Measurements from ENCODE around the gene PRKAG1. TPM values are rescaled to one million over a fixed set of nuclear protein-coding genes. Genes with fewer than 3 reads are reported as not detected.

PRKAG1 gene
- total RNA-seq, 1 experiment from 2014 or later, result 41.6 TPM

GRCh38 chr12:49036029-49036428 is 17.5 kb upstream of the PRKAG1 start:
- Mint-ChIP-seq H3K27ac (no peak overlapping the region), H3K27me3 (ENCODE audit: low read depth) (no peaks in the 10 kb centered on the region), H3K36me3 (peaks cover 57% of the 10 kb centered on the region), H3K9me3 (no peaks in the 10 kb centered on the region), H3K4me1 (no peaks in the 10 kb centered on the region), H3K4me3 (no peak overlapping the region)
- ChIA-PET CTCF (interaction anchor here (0.9 to 2.5 kb wide), 4 partner anchors 16 to 58 kb away, joined by 3 to 9 read pairs (median 6); partner anchors contain the start of gene WNT1), POLR2A (interaction anchor here (0.6 kb wide), 1 partner anchor 144 kb away, joined by 4 read pairs; no protein-coding TSS in a partner anchor)
- no peak for TF ChIP-seq TEAD4 (CRISPR knock-in tag; IDR thresholded peaks at IDR 0.05)
- no peak for ATAC-seq
- DNase-seq (ENCODE audit: low spot score), result no peak

GRCh38 chr12:49034286-49034622 is 15.7 kb upstream of the PRKAG1 start:
- CTCF ChIA-PET, result interaction anchor here (1.5 to 3.8 kb wide), 3 partner anchors 9 to 37 kb away, joined by 5 to 23 read pairs (median 9); no protein-coding TSS in a partner anchor
- Mint-ChIP-seq H3K36me3 (peaks cover 53% of the 10 kb centered on the region), H3K27me3 (ENCODE audit: low read depth) (no peaks in the 10 kb centered on the region), H3K4me3 (no peak overlapping the region), H3K4me1 (no peaks in the 10 kb centered on the region), H3K27ac (no peak overlapping the region), H3K9me3 (no peaks in the 10 kb centered on the region)
- no peak for DNase-seq (ENCODE audit: low spot score)
- TF ChIP-seq ATF3 (CRISPR knock-in tag; conservative IDR thresholded peaks at IDR 0.05), result no peak
- no peak for TF ChIP-seq NR2C2 (CRISPR knock-in tag; IDR thresholded peaks at IDR 0.05)
- TF ChIP-seq HMGXB4 (CRISPR knock-in tag; IDR thresholded peaks at IDR 0.05), result no peak
- TF ChIP-seq CREB1 (CRISPR knock-in tag; IDR thresholded peaks at IDR 0.05), result no peak
- TF ChIP-seq FOXP1 (CRISPR knock-in tag; IDR thresholded peaks at IDR 0.05; ENCODE audit: borderline replicate concordance), result no peak
- no peak for TF ChIP-seq CTCF (IDR thresholded peaks at IDR 0.05)
- no peak for TF ChIP-seq MXD4 (CRISPR knock-in tag; IDR thresholded peaks at IDR 0.05; ENCODE audit: borderline replicate concordance)
- no peak for TF ChIP-seq ERG (CRISPR knock-in tag; IDR thresholded peaks at IDR 0.05)
- no peak for TF ChIP-seq E2F1 (CRISPR knock-in tag; IDR thresholded peaks at IDR 0.05)
- TF ChIP-seq EMX1 (CRISPR knock-in tag; IDR thresholded peaks at IDR 0.05), result no peak
- TF ChIP-seq NFYB (CRISPR knock-in tag; conservative IDR thresholded peaks at IDR 0.05; ENCODE audit: low read depth), result no peak
- TF ChIP-seq TEAD4 (CRISPR knock-in tag; IDR thresholded peaks at IDR 0.05), result no peak
- TF ChIP-seq FOXK1 (CRISPR knock-in tag; IDR thresholded peaks at IDR 0.05), result no peak
- no peak for TF ChIP-seq KAT7 (CRISPR knock-in tag; IDR thresholded peaks at IDR 0.05; ENCODE audit: borderline replicate concordance)
- TF ChIP-seq HMGA2 (CRISPR knock-in tag; IDR thresholded peaks at IDR 0.05), result no peak
- TF ChIP-seq AR (CRISPR knock-in tag; IDR thresholded peaks at IDR 0.05), result no peak
- no peak for TF ChIP-seq CBFB (CRISPR knock-in tag; IDR thresholded peaks at IDR 0.05; ENCODE audit: low read depth)
- TF ChIP-seq ZNF317 (CRISPR knock-in tag; IDR thresholded peaks at IDR 0.05; ENCODE audit: borderline replicate concordance, low read depth), result no peak
- no peak for ATAC-seq
- POLR2A ChIA-PET, result no interaction called here
